WERI-Rb-1 (cell line): ENCODE measurements around the gene PDE9A.

ENCODE experiments used
- DNase-seq: peaks from one replicate; pipeline ENCODE4 v3.0.0-alpha.2; 2020
- H3K27ac ChIP-seq: fragments of 250-450 bp; sonication (Bioruptor Pico); 2 replicates; pipeline ENCODE4 v1.5.1; 2020; ENCODE audit warnings: mild to moderate bottlenecking, moderate library complexity
- H3K27me3 ChIP-seq: fragments of 250-450 bp; sonication (Bioruptor Pico); 2 replicates; pipeline ENCODE4 v1.5.1; 2021; ENCODE audit warnings: mild to moderate bottlenecking, low read depth, moderate library complexity; ENCODE audit not compliant: insufficient read depth, severe bottlenecking
- H3K36me3 ChIP-seq: fragments of 250-450 bp; sonication (Bioruptor Pico); 2 replicates; pipeline ENCODE4 v1.5.1; 2020; ENCODE audit warnings: mild to moderate bottlenecking, moderate library complexity
- H3K4me3 ChIP-seq: 2 replicates; pipeline ENCODE4 v1.5.1; 2011; ENCODE audit warnings: low read depth, mild to moderate bottlenecking, control low read depth, low read length
- H3K9me3 ChIP-seq: fragments of 250-450 bp; sonication (Bioruptor Pico); 2 replicates; pipeline ENCODE4 v1.5.1; 2021; ENCODE audit warnings: mild to moderate bottlenecking, moderate library complexity; ENCODE audit not compliant: severe bottlenecking
- TF ChIP-seq, protein P1 (sequence below): IDR thresholded peaks from 2 replicates; pipeline ENCODE4 v1.5.1; 2011; ENCODE audit warnings: low read depth, mild to moderate bottlenecking, control low read depth, inconsistent platforms, low read length

PDE9A gene

DNA sequence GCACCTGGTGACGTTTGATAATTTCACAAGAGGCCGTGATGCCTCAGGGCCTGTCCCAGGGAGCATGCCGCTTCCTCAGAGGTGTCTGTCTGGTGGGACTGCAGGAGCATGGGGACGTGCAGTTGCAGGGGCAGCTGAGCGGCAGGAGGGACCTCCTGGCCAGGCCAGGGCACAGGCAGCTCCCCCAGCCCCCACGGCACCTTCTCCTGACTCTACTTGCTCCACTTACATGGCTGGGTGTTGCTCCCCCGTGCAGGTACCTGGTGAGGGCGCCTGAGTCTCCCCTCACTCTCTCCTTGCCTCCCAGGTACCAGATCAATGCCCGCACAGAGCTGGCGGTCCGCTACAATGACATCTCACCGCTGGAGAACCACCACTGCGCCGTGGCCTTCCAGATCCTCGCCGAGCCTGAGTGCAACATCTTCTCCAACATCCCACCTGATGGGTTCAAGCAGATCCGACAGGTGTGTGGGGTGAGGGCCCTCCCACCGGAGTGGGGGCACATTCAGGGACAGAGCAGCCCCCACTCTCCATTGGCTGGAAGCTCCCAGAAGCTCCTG, 108.4 kb downstream of the PDE9A start:
- H3K36me3 ChIP-seq: peaks cover 77% of the 10 kb centered on the region
- peak overlapping the region; percentile 89 for H3K27ac ChIP-seq
- DNase-seq: no peak
- H3K27me3 ChIP-seq: no peaks in the 10 kb centered on the region
- H3K4me3 ChIP-seq: no peak overlapping the region
- TF ChIP-seq, protein P1, sequence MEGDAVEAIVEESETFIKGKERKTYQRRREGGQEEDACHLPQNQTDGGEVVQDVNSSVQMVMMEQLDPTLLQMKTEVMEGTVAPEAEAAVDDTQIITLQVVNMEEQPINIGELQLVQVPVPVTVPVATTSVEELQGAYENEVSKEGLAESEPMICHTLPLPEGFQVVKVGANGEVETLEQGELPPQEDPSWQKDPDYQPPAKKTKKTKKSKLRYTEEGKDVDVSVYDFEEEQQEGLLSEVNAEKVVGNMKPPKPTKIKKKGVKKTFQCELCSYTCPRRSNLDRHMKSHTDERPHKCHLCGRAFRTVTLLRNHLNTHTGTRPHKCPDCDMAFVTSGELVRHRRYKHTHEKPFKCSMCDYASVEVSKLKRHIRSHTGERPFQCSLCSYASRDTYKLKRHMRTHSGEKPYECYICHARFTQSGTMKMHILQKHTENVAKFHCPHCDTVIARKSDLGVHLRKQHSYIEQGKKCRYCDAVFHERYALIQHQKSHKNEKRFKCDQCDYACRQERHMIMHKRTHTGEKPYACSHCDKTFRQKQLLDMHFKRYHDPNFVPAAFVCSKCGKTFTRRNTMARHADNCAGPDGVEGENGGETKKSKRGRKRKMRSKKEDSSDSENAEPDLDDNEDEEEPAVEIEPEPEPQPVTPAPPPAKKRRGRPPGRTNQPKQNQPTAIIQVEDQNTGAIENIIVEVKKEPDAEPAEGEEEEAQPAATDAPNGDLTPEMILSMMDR: no peak
- H3K9me3 ChIP-seq: no peaks in the 10 kb centered on the region

DNA sequence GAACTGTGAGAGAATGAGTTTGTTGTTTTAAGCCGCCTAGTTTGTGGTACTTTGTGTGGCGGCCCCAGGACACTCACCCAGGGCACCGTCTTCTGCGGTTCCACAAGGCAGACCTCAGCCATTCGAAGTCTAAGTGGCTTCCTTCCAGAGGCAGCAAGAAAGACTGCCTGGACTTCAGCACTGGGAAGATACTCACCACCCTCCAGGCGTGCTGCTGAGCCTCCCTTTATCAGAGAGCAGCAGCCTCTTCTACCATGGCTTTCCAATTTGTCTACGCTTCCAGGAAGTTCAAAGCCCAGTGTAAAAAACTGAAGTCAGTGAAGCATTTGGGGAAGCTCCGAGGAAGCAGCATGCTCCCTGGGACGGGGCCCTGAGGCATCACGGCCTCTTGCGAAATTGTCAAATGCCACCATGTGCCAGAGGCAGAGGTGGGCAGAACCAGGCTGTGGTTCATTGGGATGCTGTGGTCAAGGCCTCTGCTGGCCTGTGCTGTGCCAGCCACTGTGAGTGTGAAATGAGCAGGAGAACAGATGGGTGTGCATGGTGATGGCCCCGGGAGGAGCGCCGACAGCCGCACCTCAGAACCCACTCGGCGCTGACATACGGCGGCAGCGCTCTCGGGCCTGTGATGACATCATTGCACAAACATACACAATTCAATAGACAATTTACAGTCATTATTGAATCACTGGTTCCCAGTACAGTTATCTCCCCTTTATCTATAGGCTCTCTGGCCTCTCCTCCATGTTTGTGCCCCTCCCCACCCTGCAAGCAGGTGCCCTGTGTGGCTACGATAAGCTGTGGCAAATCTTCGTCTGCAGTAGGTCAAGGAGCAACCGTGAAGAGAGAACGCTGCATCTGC, 110.4 kb downstream of the PDE9A start:
- TF ChIP-seq, protein P1: no peak
- no peak overlapping the region for H3K4me3 ChIP-seq
- no peak overlapping the region for H3K27ac ChIP-seq
- no peak for DNase-seq
- H3K27me3 ChIP-seq: no peaks in the 10 kb centered on the region
- no peaks in the 10 kb centered on the region for H3K9me3 ChIP-seq
- H3K36me3 ChIP-seq: peaks cover 78% of the 10 kb centered on the region

DNA sequence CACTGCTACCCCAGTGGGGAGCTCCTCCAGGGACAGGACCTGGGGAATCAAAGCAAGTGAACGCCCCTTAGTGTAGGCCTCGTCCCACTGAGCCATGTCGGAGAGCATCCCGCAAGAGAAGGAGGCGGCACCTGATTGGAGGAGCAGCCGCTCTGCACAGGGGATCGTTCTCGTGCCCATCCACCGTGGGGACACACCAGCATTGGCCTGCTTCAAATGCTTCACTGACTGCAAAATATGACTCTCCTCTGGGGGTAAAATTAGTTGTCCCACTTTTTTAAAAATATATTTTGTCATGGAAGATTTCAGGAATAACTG, 111.0 kb downstream of the PDE9A start:
- no peak overlapping the region for H3K4me3 ChIP-seq
- no peak for DNase-seq
- no peaks in the 10 kb centered on the region for H3K27me3 ChIP-seq
- H3K9me3 ChIP-seq: no peaks in the 10 kb centered on the region
- TF ChIP-seq, protein P1: no peak
- peaks cover 78% of the 10 kb centered on the region for H3K36me3 ChIP-seq
- no peak overlapping the region for H3K27ac ChIP-seq

DNA sequence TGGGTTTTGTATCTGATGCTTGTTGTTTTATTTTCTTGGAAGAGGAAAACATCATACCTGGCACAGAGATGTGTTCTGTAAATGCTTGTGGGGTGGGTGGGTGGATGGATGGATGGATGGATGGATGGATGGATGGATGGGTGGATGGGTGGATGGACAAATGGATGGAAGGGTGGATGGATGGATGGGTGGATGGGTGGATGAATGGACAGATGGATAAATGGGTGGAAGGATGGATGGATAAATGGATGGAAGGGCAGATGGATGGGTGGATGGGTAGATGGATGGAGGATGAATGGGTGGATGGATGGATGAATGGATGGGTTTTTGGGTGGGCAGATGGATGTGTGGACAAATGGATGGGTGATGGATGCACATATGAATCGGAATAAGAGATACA, 111.5 kb downstream of the PDE9A start:
- DNase-seq: no peak
- no peaks in the 10 kb centered on the region for H3K9me3 ChIP-seq
- peaks cover 82% of the 10 kb centered on the region for H3K36me3 ChIP-seq
- H3K27me3 ChIP-seq: no peaks in the 10 kb centered on the region
- TF ChIP-seq, protein P1: no peak
- H3K4me3 ChIP-seq: no peak overlapping the region
- H3K27ac ChIP-seq: no peak overlapping the region

DNA sequence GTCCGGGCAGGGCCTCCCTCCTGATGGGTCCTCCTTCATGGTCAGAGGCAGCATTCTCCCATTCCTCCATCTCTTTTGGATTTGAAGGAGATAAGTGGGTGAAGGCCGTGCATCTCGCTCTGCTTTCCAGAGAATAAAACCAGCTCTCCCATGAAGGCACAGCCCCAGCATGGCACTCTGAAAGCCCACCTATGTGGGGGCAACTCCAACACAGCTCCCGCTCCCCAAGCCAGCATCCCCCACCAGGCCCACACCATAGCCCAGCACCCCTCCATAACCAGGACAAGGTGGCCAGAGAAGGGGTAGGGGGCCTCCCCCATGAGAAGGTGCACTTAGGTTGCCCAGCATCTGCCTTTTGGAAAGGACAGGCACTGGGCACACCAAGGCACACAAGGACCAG, 112.2 kb downstream of the PDE9A start:
- Histone ChIP-seq H3K27ac (no peak overlapping the region), H3K27me3 (no peaks in the 10 kb centered on the region), H3K9me3 (no peaks in the 10 kb centered on the region), H3K36me3 (peaks cover 90% of the 10 kb centered on the region), H3K4me3 (no peak overlapping the region)
- DNase-seq: no peak
- TF ChIP-seq, protein P1: no peak
